GM18873 (cell line): ENCODE measurements around the gene ATG7.
"Not testable (repeated sequence)": the region's sequence is repeated elsewhere in the genome, so short reads cannot be mapped to it uniquely, and the experiment has no call there.

Source experiments
- ATAC-seq: cut with Tn5 transposase; IDR thresholded peaks from one replicate; pipeline ENCODE4 v1.9.1; 2021; ENCODE audit warnings: mild to moderate bottlenecking, moderate library complexity, moderate number of reproducible peaks; ENCODE audit not compliant: unreplicated experiment, low FRiP score

ATG7 gene

GRCh38 chr3:11522953-11523571, 250.9 kb downstream of the ATG7 start:
- no peak for ATAC-seq

GRCh38 chr3:11523572-11524101, 251.4 kb downstream of the ATG7 start:
- ATAC-seq = no peak

GRCh38 chr3:11526121-11526520, 253.9 kb downstream of the ATG7 start:
- not testable (repeated sequence) for ATAC-seq

DNA sequence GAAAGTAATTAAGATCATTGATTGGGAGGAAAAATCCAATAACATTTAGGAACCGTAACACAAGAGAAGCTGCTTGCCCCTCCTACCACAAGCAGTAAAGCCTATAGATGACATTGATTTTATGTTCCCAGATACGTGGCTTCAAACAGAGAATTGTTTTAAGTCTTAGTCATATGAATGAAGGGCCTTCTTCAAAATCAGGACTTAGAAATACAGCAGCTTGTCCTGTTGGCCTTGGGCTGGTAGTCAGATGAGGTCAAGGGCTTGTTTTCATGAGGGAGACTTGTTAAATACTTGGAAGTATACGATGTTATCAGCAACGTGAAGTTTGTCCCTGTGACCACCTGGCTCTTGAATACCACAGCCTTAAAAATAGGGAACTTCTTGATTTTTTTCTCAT, 257.1 kb downstream of the ATG7 start:
- ATAC-seq = no peak

- ATAC-seq = no peak
Observed at GRCh38 chr3:11530153-11530721, 258.0 kb downstream of the ATG7 start.

DNA sequence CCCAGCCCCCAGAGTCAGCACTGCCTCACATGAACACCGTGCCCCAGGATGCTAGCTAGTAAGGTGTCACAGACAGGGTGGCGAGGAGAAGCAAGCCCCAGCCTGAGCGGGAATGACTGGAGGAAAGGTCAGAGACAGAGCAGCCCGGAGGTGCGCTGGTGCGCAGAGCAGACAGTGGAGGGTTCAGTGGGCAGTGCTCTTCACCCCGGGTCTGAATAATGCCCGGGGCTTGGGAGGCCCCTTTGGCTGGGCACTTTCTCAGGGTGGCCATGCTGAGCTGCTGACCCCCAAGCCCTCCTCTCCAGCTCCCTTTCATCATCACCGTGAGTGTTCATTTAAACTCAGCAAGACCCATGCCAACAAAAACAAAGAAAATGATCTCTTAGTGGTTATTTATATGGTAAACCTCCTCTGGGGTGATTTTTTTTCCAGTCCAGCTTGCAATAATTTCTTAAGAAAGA, 260.8 kb downstream of the ATG7 start:
- no peak for ATAC-seq

GRCh38 chr3:11534011-11534792, 262.0 kb downstream of the ATG7 start:
- no peak for ATAC-seq

- no peak for ATAC-seq
Observed at GRCh38 chr3:11534793-11535101, 262.6 kb downstream of the ATG7 start.

- ATAC-seq = no peak
Observed at GRCh38 chr3:11535243-11535960, 263.2 kb downstream of the ATG7 start.

DNA sequence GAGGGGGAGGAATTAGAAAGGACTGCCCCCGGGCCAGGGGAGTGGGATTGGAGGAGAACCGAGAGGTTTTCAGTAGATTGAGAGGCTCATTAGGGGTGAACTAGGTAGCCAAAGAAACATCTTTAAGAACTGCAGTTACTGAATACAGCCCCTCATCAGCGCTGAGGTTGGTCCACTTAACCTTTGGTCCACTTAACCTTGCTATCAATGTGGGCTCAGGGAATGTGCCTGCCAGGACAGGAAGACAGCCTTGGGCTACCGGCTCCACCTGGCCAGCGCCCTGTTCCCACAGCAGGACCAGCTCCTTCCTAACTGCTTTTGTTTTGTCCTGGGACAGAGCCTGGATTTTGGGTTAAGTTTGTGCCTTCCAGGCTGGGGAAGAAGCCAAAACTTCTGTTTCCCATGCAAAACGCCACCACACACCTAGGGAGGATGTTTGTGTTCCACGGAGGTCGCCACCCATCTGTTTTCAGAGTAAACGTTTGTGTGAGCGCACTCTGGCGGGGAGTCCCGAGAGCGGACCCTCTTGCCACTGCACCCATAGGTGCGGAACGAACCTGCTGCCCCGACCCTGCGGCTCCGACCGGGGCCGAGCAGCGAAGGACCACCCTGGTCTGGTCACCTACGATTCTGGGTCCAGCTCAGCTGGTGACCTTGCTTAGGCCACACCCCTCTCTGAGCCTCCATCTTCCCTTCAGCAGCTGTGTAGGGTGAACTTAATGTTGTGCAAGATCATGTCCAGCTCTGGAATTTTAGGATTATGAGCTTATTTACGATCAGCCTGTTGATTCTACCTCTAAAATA, 264.1 kb downstream of the ATG7 start:
- no peak for ATAC-seq

GRCh38 chr3:11536936-11537612, 264.9 kb downstream of the ATG7 start:
- no peak for ATAC-seq

- no peak for ATAC-seq
Observed at GRCh38 chr3:11538581-11538980, 266.4 kb downstream of the ATG7 start.

- no peak for ATAC-seq
Observed at GRCh38 chr3:11539218-11539617, 267.0 kb downstream of the ATG7 start.

DNA sequence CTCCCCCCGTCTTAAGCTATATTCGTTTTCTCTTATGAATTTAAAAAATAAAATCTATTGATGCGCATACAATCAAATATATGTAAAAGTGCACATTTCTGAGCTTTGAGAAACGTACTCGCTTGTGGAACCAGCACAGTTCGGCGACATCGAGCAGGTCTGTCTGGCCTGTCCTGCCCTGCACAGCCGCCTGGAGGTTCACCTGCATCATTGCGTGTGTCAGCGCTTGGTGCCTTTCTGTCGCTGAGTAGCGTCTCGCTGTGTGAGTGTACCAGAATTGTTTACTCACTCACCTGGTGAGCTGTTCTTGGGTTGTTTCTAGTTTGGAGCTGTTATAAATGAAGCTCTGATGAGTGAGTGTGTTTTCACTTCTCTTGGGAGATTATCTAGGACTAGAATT, 267.5 kb downstream of the ATG7 start:
- no peak for ATAC-seq

DNA sequence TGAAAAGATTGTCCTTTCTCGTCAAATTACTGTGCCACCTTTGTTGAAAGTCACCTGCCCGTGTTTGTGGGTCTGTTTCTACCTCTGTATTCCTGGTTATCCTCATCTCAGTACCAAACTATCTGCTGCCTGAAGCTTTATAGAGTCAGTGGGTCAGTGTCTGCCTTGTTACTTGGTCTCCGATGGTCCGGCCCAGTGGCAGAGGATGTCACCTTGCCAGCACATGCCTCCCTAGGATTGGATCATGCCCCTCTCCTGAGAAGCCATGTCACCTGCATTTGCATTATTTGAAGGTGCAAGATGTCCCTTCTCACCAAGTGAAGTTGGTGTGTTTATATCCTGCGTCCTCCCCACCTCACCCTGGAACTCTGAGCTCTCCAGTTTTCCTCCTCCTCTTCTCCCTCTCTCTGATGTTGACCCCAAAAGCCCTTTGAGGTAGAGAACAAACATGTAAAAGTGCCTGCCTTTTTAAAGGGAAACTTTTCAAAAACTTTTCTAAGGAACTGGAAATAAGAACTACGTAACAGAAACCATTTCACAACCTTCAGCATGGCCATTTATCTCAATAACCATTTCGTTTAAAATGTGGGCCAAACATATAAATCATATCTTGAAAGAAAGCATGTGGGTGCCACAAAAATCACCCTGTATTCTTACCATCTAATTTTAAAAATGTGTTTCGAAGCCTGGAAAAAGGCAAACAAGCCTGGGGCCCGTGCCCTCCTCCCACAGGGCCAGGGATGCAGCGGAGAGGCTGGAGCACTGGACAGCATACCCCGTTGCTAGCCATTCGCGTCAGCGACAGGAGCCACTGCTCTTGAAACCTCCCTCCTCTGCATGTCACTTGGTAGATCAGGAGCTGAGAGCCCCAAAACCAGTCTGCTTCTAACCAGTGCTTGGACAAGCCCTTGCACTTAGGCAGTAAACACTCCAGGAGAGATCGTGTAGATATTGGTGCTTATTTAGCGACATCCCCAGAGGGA, 269.4 kb downstream of the ATG7 start:
- no peak for ATAC-seq

GRCh38 chr3:11542551-11542950, 270.4 kb downstream of the ATG7 start:
- no peak for ATAC-seq

DNA sequence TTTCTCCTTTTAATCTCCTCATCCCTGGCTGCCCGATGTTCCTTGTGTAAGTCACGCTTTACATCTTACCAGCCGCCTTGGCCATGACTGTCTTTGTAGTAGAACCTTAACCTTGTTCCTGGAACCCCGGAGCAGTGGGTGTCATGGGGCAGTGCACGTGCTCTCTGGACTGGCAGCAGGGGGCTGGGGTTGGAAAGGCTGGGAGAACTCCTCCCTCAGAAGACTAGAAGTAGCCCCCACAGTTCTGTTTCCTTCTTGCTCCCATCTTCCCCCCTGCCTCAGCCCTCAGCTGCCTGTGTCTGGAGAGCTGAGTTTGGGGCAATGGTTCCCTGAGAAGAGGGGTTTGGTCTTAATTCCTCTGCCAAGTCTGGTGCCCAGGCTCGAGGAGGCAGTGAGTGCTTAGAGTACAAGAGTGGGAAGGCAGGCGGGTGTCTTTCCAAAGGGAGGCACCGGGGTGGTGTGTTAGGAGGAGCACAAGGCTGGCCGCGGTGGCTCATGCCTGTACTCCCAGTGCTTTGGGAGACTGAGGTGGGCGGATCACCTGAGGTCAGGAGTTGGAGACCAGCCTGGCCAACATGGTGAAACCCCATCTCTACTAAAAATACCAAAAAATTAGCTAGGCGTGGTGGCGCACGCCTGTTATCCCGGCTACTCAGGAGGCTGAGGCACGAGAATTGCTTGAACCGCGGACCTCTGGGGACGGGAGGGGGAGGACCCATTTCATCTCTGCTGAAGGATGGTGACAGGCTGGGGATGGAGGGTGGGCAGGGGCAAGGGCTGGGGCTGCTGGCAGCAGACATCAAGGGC, 271.1 kb downstream of the ATG7 start:
- ATAC-seq = no peak

DNA sequence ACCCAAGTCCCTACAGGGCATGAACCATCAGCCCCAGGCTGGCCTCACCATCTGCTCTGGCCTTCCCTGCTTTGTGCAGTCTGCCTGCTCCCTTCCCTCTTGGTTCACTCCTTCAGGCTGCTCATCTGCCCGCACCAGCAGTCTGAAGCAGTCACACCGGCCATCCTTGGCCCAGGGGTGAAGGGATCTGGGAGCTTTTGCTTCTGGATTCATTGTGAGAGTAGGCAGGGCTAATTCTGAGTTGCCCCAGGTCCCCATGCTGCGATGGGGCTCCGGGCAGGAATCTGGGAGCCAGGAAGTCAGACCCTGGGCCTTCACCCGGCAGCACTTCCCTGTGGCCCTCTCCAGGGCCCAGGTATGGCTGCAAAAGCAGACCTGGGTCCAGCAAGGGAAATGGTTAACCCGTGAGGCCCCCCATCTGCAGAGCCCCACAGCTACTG, 271.8 kb downstream of the ATG7 start:
- no peak for ATAC-seq
